K562 (cell line): ENCODE data around the gene CBFA2T2. TPM values are rescaled to one million over a fixed set of nuclear protein-coding genes. Genes with fewer than 3 reads are reported as not detected.
A peak's percentile ranks its signal among the peaks of the same experiment; 100 is the strongest.

Source experiments
- ATAC-seq: fragments of 200-7000 bp; cut with Tn5 transposase; 3 replicates; pipeline ENCODE4 v1.9.1; 2020; ENCODE audit warnings: moderate library complexity
- BruUV-seq: library from RNA; stranded (reverse); fragments of 400-500 nt; replicated peaks from 2 replicates; lab custom pipeline; 2021; lab: Mats Ljungman, UMichigan
- CTCF ChIA-PET: fragments of 300-600 bp; formaldehyde crosslinking; extraction: SDS; loops from one replicate; lab custom pipeline; 2021; ENCODE audit warnings: low intra/inter-chr PET ratio; lab: Yijun Ruan, JAX
- POLR2A ChIA-PET: fragments of 300-600, 350-650 bp; sonication (Branson Sonifier 250); formaldehyde crosslinking; extraction: SDS; loops from one replicate; lab custom pipeline; 2021; ENCODE audit warnings: antibody characterized with exemption, inconsistent platforms; lab: Yijun Ruan, JAX
- DNase-seq, 4 experiments: peaks; one replicate each; pipeline versions ENCODE4 v3.0.0 to v3.0.0-alpha.2; 2011 to 2018; ENCODE audit warnings: low spot score in 3 of 4, mixed read lengths in 3 of 4; ENCODE audit errors: extremely low read depth in 1 of 4
- FAIRE-seq: peaks from 2 replicates; lab custom pipeline; 2011; peaks lifted over from hg19 to GRCh38; lab: Jason Lieb, UNC
- H2AFZ ChIP-seq: 2 replicates; pipeline ENCODE4 v1.6.0; 2011; ENCODE audit warnings: low read depth, low read length, control low read depth, inconsistent platforms
- H3K27ac ChIP-seq: fragments of 200-600 bp; 3 replicates; pipeline ENCODE4 v1.8.0; 2011; ENCODE audit warnings: low read depth, mild to moderate bottlenecking, control low read depth, inconsistent platforms, low read length, moderate library complexity, mixed read lengths; ENCODE audit errors: extremely low read depth
- H3K27me3 ChIP-seq, 2 experiments: fragments of 300-600 bp in 1 of 2; 2 replicates in 1 of 2; 3 replicates in 1 of 2; pipeline versions ENCODE4 v1.6.0 to v1.8.0; 2011; ENCODE audit warnings: inconsistent platforms in 2 of 2, low read length in 2 of 2, mild to moderate bottlenecking in 1 of 2, mixed read lengths in 1 of 2, moderate library complexity in 1 of 2; ENCODE audit not compliant: control insufficient read depth in 2 of 2, insufficient read depth in 2 of 2
- H3K36me3 ChIP-seq: fragments of 300-600 bp; 3 replicates; pipeline ENCODE4 v1.8.0; 2011; ENCODE audit warnings: mild to moderate bottlenecking, low read length, inconsistent platforms; ENCODE audit not compliant: control insufficient read depth, insufficient read depth
- H3K4me1 ChIP-seq, 2 experiments: fragments of 200-600 bp in 1 of 2; replicated peaks in 1 of 2; 2 replicates in 1 of 2; 3 replicates in 1 of 2; pipeline versions ENCODE4 v1.5.1 to v1.8.0; 2011; ENCODE audit warnings: inconsistent platforms in 2 of 2, low read length in 2 of 2, mild to moderate bottlenecking in 1 of 2, mixed read lengths in 1 of 2, moderate library complexity in 1 of 2; ENCODE audit not compliant: control insufficient read depth in 2 of 2, insufficient read depth in 2 of 2
- H3K4me2 ChIP-seq: 2 replicates; pipeline ENCODE4 v1.6.1; 2011; ENCODE audit warnings: low read length, control low read depth, inconsistent platforms, mixed read lengths; ENCODE audit not compliant: insufficient read depth
- H3K4me3 ChIP-seq: fragments of 200-600 bp; sonication (generic), shearing (Covaris generic); 2 replicates; pipeline ENCODE4 v1.5.1; 2016; ENCODE audit warnings: control low read depth, inconsistent platforms
- H3K79me2 ChIP-seq: fragments of 200-600 bp; 3 replicates; pipeline ENCODE4 v1.8.0; 2011; ENCODE audit warnings: low read length, inconsistent platforms; ENCODE audit not compliant: control insufficient read depth, insufficient read depth
- H3K9ac ChIP-seq, 2 experiments: 2 replicates each; pipeline versions ENCODE4 v1.6.0 to v1.6.1; 2011; ENCODE audit warnings: low read depth in 2 of 2, low read length in 2 of 2, control low read depth in 1 of 2, inconsistent platforms in 1 of 2, mild to moderate bottlenecking in 1 of 2, mixed read lengths in 1 of 2; ENCODE audit not compliant: insufficient read depth in 1 of 2
- H3K9me1 ChIP-seq: one replicate; pipeline ENCODE4 v1.6.0; 2011; ENCODE audit warnings: inconsistent platforms, mild to moderate bottlenecking, low read length, moderate library complexity; ENCODE audit not compliant: control insufficient read depth, insufficient read depth
- H3K9me3 ChIP-seq: replicated peaks from 2 replicates; pipeline ENCODE4 v1.5.1; 2011; ENCODE audit warnings: low read depth, low read length, inconsistent platforms; ENCODE audit not compliant: control insufficient read depth, insufficient read depth
- H4K20me1 ChIP-seq: replicated peaks from 2 replicates; pipeline ENCODE4 v1.6.1; 2011; ENCODE audit warnings: low read length, inconsistent platforms, mixed read lengths; ENCODE audit not compliant: control insufficient read depth, insufficient read depth
- MEIS2 ChIP-seq: fragments of 450-650 bp; IDR thresholded peaks from 2 replicates; pipeline ENCODE4 v1.6.1; 2014; ENCODE audit warnings: mild to moderate bottlenecking; ENCODE audit not compliant: partially characterized antibody
- POLR3G ChIP-seq: IDR thresholded peaks from 2 replicates; pipeline ENCODE4 v1.6.1; 2011; ENCODE audit not compliant: insufficient read length, insufficient replicate concordance; ENCODE audit errors: extremely low read depth
- SRSF9 ChIP-seq: fragments of 200-400 bp; formaldehyde crosslinking; IDR thresholded peaks from 2 replicates; pipeline ENCODE4 v1.6.1; 2017; ENCODE audit warnings: low read depth, low read length, borderline replicate concordance
- ZNF121 ChIP-seq: sonication (generic); formaldehyde crosslinking; conservative IDR thresholded peaks from 2 replicates; pipeline ENCODE4 v1.8.0; 2022; ENCODE audit warnings: missing genetic modification reagents
- WGBS: fragments of 100-300 bp; shearing (Covaris generic); methylation state at CpG from one replicate; pipeline ENCODE4 v1.1.6; 2016; ENCODE audit warnings: low coverage, mixed read lengths; ENCODE audit not compliant: insufficient coverage; ENCODE audit errors: missing lambda C conversion rate; 5-methylcytosine and 5-hydroxymethylcytosine counted together
- in situ Hi-C: fragments of 300-500 bp; cut with MboI; formaldehyde crosslinking; loops from 4 replicates; pipeline ENCODE4 v1.15.0; 2018; ENCODE audit warnings: inconsistent platforms, mixed read lengths
- intact Hi-C: fragments of 100-400 bp; cut with micrococcal nuclease; formaldehyde crosslinking; loops from 2 replicates; pipeline ENCODE4 v1.14.2; 2022
- polyA plus RNA-seq, 8 experiments: library from polyadenylated mRNA; depleted of rRNA in 4 of 8; stranded (reverse) in 5 of 8; unstranded in 3 of 8; fragments of >200 nt; fragmentation: Nextera tagmentation in 2 of 8; fragmentation: Illumina TruSeq in 1 of 8; extraction: Ambion mirVana in 2 of 8; extraction: Trizol in 1 of 8; gene quantifications; 2 replicates each; pipeline versions ENCODE4 v1.2.1 to v1.2.3, GENCODE V29; 2011 to 2014; ENCODE audit warnings: inconsistent platforms in 1 of 8, missing spikeins in 1 of 8
- total RNA-seq, 7 experiments: library from RNA; depleted of rRNA in 6 of 7; stranded (reverse); fragments of >200 nt in 6 of 7; fragmentation: Illumina TruSeq in 2 of 7; extraction: Trizol in 2 of 7; gene quantifications; 2 replicates each; pipeline versions ENCODE4 v1.2.1 to v1.2.3, GENCODE V29; 2011 to 2021; ENCODE audit warnings: low replicate concordance in 1 of 7
- TF ChIP-seq, protein P1 (sequence below), 2 experiments: IDR thresholded peaks in 1 of 2; conservative IDR thresholded peaks in 1 of 2; 2 replicates each; pipeline ENCODE4 v1.6.1; 2016; ENCODE audit warnings: low read depth in 2 of 2, mild to moderate bottlenecking in 1 of 2, missing compliant biosample characterization in 1 of 2, missing genetic modification characterization in 1 of 2, moderate library complexity in 1 of 2
- TF ChIP-seq, protein P2 (sequence below): fragments of 250-450 bp; sonication (Bioruptor Pico); IDR thresholded peaks from 2 replicates; pipeline ENCODE4 v1.8.0; 2021; ENCODE audit warnings: moderate library complexity, mild to moderate bottlenecking, inconsistent platforms

The CBFA2T2 gene
- total and polyA plus RNA-seq, 9 of the 15 experiments (the other 6 are each of a cell fraction or from before 2014, with no cell fraction given) = 0.27 to 9.6 (median 5.8) TPM

DNA sequence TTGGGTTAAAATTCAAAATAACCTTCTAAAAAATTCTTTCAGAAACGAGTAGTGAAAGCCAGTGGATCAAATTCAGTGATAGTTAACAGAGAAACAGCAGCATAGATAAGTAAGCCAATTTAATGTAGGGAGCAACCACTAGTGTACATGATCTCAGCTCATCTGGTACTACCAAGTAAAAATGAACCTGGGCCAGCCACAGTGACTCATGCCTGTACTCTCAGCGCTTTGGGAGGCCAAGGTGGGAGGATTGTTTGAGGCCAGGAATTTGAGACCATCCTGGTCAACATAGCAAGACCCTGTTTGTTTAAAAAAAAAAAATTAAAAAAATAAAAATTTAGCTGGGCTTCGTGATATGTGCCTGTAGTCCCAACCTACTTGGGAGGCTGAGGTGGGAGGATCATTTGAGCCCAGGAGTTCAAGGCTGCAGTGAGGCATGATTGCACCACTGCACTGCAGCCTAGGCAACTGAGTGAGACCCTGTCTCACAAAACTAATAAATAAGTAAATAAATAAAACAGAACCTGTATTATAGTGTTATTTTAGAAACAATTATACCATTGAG, 32.4 kb downstream of the CBFA2T2 start:
- no peaks in the 10 kb centered on the region for H3K9me3 ChIP-seq
- WGBS = 37% methylated on average over 3 of the region's 3 CpGs
- ChIA-PET CTCF (no interaction called here), POLR2A (interaction anchor here (0.6 to 1.6 kb wide), 5 partner anchors 9 to 227 kb away, joined by 3 to 5 read pairs (median 3); no protein-coding TSS in a partner anchor)
- in situ Hi-C loops (no loop called here), intact Hi-C loops (no loop called here)
- ATAC-seq = no peak
- 0 out of 2 replicates have a peak, but pooled peaks cover 4% of the 10 kb centered on the region for H4K20me1 ChIP-seq
- H3K9me1 ChIP-seq = no peaks in the 10 kb centered on the region
- H3K4me2 ChIP-seq = no peak overlapping the region
- TF ChIP-seq ZNF121 (peak; percentile 74), POLR3G (no peak)
- H3K4me3 ChIP-seq = no peak overlapping the region
- H3K9ac ChIP-seq = no peak overlapping the region
- no peaks in the 10 kb centered on the region for H3K36me3 ChIP-seq
- BruUV-seq = no TSS peak
- 0 out of 5 replicates have a peak, but pooled peaks cover 0 to 4% of the 10 kb centered on the region in 2 experiments for H3K4me1 ChIP-seq
- no peaks in the 10 kb centered on the region for H3K27me3 ChIP-seq
- peak in 1 of 4 experiments; percentile 9 for DNase-seq
- H2AFZ ChIP-seq = no peak overlapping the region
- no peak overlapping the region for H3K27ac ChIP-seq
- 0 out of 3 replicates have a peak, but pooled peaks cover 4% of the 10 kb centered on the region for H3K79me2 ChIP-seq
- peak; percentile 57 for FAIRE-seq

DNA sequence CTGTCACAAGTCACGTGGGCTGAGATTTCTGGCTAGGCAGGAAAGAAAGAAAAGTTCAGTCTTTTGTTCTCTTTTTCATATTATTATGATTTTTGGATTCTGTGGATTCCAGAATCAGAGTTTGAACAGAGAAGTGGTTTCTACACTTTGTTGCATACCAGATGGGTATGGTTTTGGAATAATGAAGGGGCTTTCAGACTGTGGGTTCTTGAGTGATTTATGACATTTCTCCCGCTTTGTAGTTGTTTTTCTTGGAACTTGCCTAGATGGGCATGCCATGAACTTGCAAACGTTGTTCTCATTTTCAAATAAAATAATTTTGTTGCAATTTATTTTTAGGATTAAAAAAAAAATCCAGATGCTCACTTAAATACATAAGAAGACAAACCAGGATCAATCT, 34.4 kb downstream of the CBFA2T2 start:
- Histone ChIP-seq H3K27ac (no peak overlapping the region), H3K4me2 (no peak overlapping the region), H3K4me3 (no peak overlapping the region), H2AFZ (no peak overlapping the region), H3K9me3 (no peaks in the 10 kb centered on the region), H3K9ac (no peak overlapping the region), H3K4me1 (0 out of 5 replicates have a peak, but pooled peaks cover 0 to 4% of the 10 kb centered on the region in 2 experiments), H4K20me1 (0 out of 2 replicates have a peak, but pooled peaks cover 4% of the 10 kb centered on the region), H3K79me2 (0 out of 3 replicates have a peak, but pooled peaks cover 4% of the 10 kb centered on the region), H3K9me1 (no peaks in the 10 kb centered on the region), H3K36me3 (no peaks in the 10 kb centered on the region), H3K27me3 (no peaks in the 10 kb centered on the region)
- BruUV-seq = no TSS peak
- POLR2A ChIA-PET = interaction anchor here (0.8 kb wide), 1 partner anchor 25 kb away, joined by 3 read pairs; no protein-coding TSS in a partner anchor
- WGBS = 41% methylated on average over 3 of the region's 3 CpGs
- DNase-seq (no peak), FAIRE-seq (no peak), ATAC-seq (no peak)
- in situ Hi-C loops = no loop called here
- intact Hi-C loops = no loop called here
- TF ChIP-seq, protein P1, sequence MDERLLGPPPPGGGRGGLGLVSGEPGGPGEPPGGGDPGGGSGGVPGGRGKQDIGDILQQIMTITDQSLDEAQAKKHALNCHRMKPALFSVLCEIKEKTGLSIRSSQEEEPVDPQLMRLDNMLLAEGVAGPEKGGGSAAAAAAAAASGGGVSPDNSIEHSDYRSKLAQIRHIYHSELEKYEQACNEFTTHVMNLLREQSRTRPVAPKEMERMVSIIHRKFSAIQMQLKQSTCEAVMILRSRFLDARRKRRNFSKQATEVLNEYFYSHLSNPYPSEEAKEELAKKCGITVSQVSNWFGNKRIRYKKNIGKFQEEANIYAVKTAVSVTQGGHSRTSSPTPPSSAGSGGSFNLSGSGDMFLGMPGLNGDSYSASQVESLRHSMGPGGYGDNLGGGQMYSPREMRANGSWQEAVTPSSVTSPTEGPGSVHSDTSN (CRISPR knock-in tag; IDR thresholded peaks at IDR 0.05; ENCODE audit: low read depth) = no peak
- TF ChIP-seq, protein P1 (tag; conservative IDR thresholded peaks at IDR 0.05; ENCODE audit: low read depth) = peak; percentile 62; the same call in 1 of the 2 replicates
- no peak for TF ChIP-seq SRSF9
- peak; percentile 71 for TF ChIP-seq MEIS2
- TF ChIP-seq, protein P2, sequence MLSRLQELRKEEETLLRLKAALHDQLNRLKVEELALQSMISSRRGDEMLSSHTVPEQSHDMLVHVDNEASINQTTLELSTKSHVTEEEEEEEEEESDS (CRISPR knock-in tag) = no peak
- CTCF ChIA-PET = no interaction called here
